Forelimb muscle (tissue), 1 donor: ENCODE measurements around the gene VEPH1. TPM values are rescaled to one million over a fixed set of nuclear protein-coding genes. Genes with fewer than 3 reads are reported as not detected.

Experiments
- DNase-seq: peaks from one replicate; pipeline ENCODE4 v3.0.0-alpha.2; 2013; ENCODE audit warnings: low read depth
- polyA plus RNA-seq: library from polyadenylated mRNA; unstranded; fragments of 120-200 nt; gene quantifications from one replicate; pipeline ENCODE4 v1.2.1, GENCODE V29; 2013; ENCODE audit not compliant: insufficient read length

Gene VEPH1
- polyA plus RNA-seq, 1 donor, result 0.63 TPM

GRCh38 chr3:157219215-157219614 lies 284.0 kb downstream of the VEPH1 start:
- no peak for DNase-seq

Other genes with a start within 250 kb of the VEPH1 start
- 5.0 TPM for gene PTX3, start 66.6 kb downstream of the VEPH1 start, polyA plus RNA-seq